ENCODE data around the gene KAT2B.
A peak's percentile ranks its signal among the peaks of the same experiment; 100 is the strongest.
"Not testable (repeated sequence)": the region's sequence is repeated elsewhere in the genome, so short reads cannot be mapped to it uniquely, and the experiment has no call there.

Gene KAT2B

DNA sequence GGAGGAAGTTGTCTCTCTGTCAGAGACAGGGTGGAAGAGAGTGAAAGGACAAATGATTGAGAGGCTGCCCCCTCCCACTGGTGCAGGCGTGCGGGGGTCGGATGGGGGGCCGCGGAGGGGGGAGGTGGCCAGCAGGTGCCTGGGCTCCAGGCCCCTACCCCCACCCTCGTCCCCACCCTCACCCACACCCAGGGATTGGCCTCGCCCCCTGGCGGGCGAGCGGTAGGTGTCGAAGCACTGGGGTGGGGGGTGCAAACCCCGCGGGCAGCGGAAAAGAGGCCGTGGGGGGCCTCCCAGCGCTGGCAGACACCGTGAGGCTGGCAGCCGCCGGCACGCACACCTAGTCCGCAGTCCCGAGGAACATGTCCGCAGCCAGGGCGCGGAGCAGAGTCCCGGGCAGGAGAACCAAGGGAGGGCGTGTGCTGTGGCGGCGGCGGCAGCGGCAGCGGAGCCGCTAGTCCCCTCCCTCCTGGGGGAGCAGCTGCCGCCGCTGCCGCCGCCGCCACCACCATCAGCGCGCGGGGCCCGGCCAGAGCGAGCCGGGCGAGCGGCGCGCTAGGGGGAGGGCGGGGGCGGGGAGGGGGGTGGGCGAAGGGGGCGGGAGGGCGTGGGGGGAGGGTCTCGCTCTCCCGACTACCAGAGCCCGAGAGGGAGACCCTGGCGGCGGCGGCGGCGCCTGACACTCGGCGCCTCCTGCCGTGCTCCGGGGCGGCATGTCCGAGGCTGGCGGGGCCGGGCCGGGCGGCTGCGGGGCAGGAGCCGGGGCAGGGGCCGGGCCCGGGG, at the start of gene KAT2B:
Gene KAT2B, plus strand, starts transcription at position 682 of the 783 bp plus-strand sequence. Its CDS starts 32 bp downstream, at position 714.
- H3K36me3 ChIP-seq (ENCODE audit: control insufficient read depth in 2 of 2, insufficient read depth in 2 of 2, low read length in 2 of 2): no peaks in the 10 kb centered on the region
- H3K9me3 ChIP-seq (ENCODE audit: control insufficient read depth in 2 of 2, low read length in 2 of 2): no peaks in the 10 kb centered on the region
- H3K9ac ChIP-seq (ENCODE audit: low read depth in 1 of 2, low read length in 2 of 2): peak within 1 kb of the TSS; percentile 72 to 81
- H3K4me1 ChIP-seq (ENCODE audit: control insufficient read depth in 2 of 2, insufficient read depth in 2 of 2, low read length in 2 of 2): peaks cover 26 to 28% of the 10 kb centered on the region in 2 donors
- peak within 1 kb of the TSS; percentile 94 for H3K27ac ChIP-seq (ENCODE audit: low read depth in 2 of 2, low read length in 2 of 2)
- no peaks in the 10 kb centered on the region for H3K27me3 ChIP-seq (ENCODE audit: control insufficient read depth in 2 of 2, insufficient read depth in 2 of 2, low read length in 2 of 2)
- peak within 1 kb of the TSS; percentile 82 to 91 for H3K4me3 ChIP-seq (ENCODE audit: low read length in 2 of 2)

- Histone ChIP-seq H3K27me3 (ENCODE audit: control insufficient read depth in 2 of 2, insufficient read depth in 2 of 2, low read length in 2 of 2) (no peaks in the 10 kb centered on the region), H3K9ac (ENCODE audit: low read depth in 1 of 2, low read length in 2 of 2) (no peak overlapping the region), H3K27ac (ENCODE audit: low read depth in 2 of 2, low read length in 2 of 2) (no peak overlapping the region), H3K36me3 (ENCODE audit: control insufficient read depth in 2 of 2, insufficient read depth in 2 of 2, low read length in 2 of 2) (no peaks in the 10 kb centered on the region), H3K4me3 (ENCODE audit: low read length in 2 of 2) (no peak overlapping the region), H3K4me1 (ENCODE audit: control insufficient read depth in 2 of 2, insufficient read depth in 2 of 2, low read length in 2 of 2) (no peaks in the 10 kb centered on the region), H3K9me3 (ENCODE audit: control insufficient read depth in 2 of 2, low read length in 2 of 2) (no peaks in the 10 kb centered on the region)
Measured at GRCh38 chr3:19994796-19995195, 45.5 kb upstream of the KAT2B start.

- Histone ChIP-seq H3K4me3 (ENCODE audit: low read length in 2 of 2) (no peak overlapping the region), H3K27ac (ENCODE audit: low read depth in 2 of 2, low read length in 2 of 2) (no peak overlapping the region), H3K9me3 (ENCODE audit: control insufficient read depth in 2 of 2, low read length in 2 of 2) (no peaks in the 10 kb centered on the region), H3K36me3 (ENCODE audit: control insufficient read depth in 2 of 2, insufficient read depth in 2 of 2, low read length in 2 of 2) (no peaks in the 10 kb centered on the region), H3K9ac (ENCODE audit: low read depth in 1 of 2, low read length in 2 of 2) (no peak overlapping the region), H3K27me3 (ENCODE audit: control insufficient read depth in 2 of 2, insufficient read depth in 2 of 2, low read length in 2 of 2) (no peaks in the 10 kb centered on the region), H3K4me1 (ENCODE audit: control insufficient read depth in 2 of 2, insufficient read depth in 2 of 2, low read length in 2 of 2) (no peaks in the 10 kb centered on the region)
Measured at GRCh38 chr3:19997502-19997901, 42.7 kb upstream of the KAT2B start.

- no peak overlapping the region for H3K27ac ChIP-seq (ENCODE audit: low read depth in 2 of 2, low read length in 2 of 2)
- H3K9me3 ChIP-seq (ENCODE audit: control insufficient read depth in 2 of 2, low read length in 2 of 2): no peaks in the 10 kb centered on the region
- no peaks in the 10 kb centered on the region for H3K4me1 ChIP-seq (ENCODE audit: control insufficient read depth in 2 of 2, insufficient read depth in 2 of 2, low read length in 2 of 2)
- no peak overlapping the region for H3K4me3 ChIP-seq (ENCODE audit: low read length in 2 of 2)
- no peaks in the 10 kb centered on the region for H3K36me3 ChIP-seq (ENCODE audit: control insufficient read depth in 2 of 2, insufficient read depth in 2 of 2, low read length in 2 of 2)
- no peak overlapping the region for H3K9ac ChIP-seq (ENCODE audit: low read depth in 1 of 2, low read length in 2 of 2)
- H3K27me3 ChIP-seq (ENCODE audit: control insufficient read depth in 2 of 2, insufficient read depth in 2 of 2, low read length in 2 of 2): no peaks in the 10 kb centered on the region
Measured at GRCh38 chr3:20001932-20002331, 38.3 kb upstream of the KAT2B start.

DNA sequence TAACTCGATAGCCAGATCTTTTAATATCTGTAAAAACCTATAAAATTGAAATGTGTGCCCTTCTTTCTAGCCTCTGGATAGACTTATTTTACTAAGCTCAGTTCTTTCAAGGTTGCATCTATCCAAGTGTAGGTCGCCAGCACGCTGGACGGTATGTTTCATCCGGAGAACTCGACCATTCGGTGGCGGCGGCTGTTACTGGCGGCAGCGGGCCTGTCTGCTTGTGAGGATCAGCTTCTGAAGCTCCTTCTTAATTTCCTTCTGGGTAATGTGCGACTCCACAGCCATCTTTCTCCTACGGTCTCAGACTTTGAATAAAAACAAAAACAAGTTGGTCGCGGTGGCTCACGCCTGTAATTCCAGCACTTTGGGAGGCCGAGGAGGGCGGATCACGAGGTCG, 32.3 kb upstream of the KAT2B start:
- H3K9ac ChIP-seq (ENCODE audit: low read depth in 1 of 2, low read length in 2 of 2): no peak overlapping the region
- no peaks in the 10 kb centered on the region for H3K9me3 ChIP-seq (ENCODE audit: control insufficient read depth in 2 of 2, low read length in 2 of 2)
- H3K4me1 ChIP-seq (ENCODE audit: control insufficient read depth in 2 of 2, insufficient read depth in 2 of 2, low read length in 2 of 2): no peaks in the 10 kb centered on the region
- no peaks in the 10 kb centered on the region for H3K36me3 ChIP-seq (ENCODE audit: control insufficient read depth in 2 of 2, insufficient read depth in 2 of 2, low read length in 2 of 2)
- no peak overlapping the region for H3K4me3 ChIP-seq (ENCODE audit: low read length in 2 of 2)
- H3K27ac ChIP-seq (ENCODE audit: low read depth in 2 of 2, low read length in 2 of 2): no peak overlapping the region
- H3K27me3 ChIP-seq (ENCODE audit: control insufficient read depth in 2 of 2, insufficient read depth in 2 of 2, low read length in 2 of 2): no peaks in the 10 kb centered on the region

GRCh38 chr3:20008646-20009045, 31.6 kb upstream of the KAT2B start:
- Histone ChIP-seq H3K4me1 (ENCODE audit: control insufficient read depth in 2 of 2, insufficient read depth in 2 of 2, low read length in 2 of 2) (no peaks in the 10 kb centered on the region), H3K27ac (ENCODE audit: low read depth in 2 of 2, low read length in 2 of 2) (no peak overlapping the region), H3K27me3 (ENCODE audit: control insufficient read depth in 2 of 2, insufficient read depth in 2 of 2, low read length in 2 of 2) (no peaks in the 10 kb centered on the region), H3K9ac (ENCODE audit: low read depth in 1 of 2, low read length in 2 of 2) (no peak overlapping the region), H3K9me3 (ENCODE audit: control insufficient read depth in 2 of 2, low read length in 2 of 2) (no peaks in the 10 kb centered on the region), H3K4me3 (ENCODE audit: low read length in 2 of 2) (no peak overlapping the region), H3K36me3 (ENCODE audit: control insufficient read depth in 2 of 2, insufficient read depth in 2 of 2, low read length in 2 of 2) (no peaks in the 10 kb centered on the region)

- Histone ChIP-seq H3K9ac (ENCODE audit: low read depth in 1 of 2, low read length in 2 of 2) (no peak within 1 kb of the TSS), H3K4me3 (ENCODE audit: low read length in 2 of 2) (no peak within 1 kb of the TSS), H3K27ac (ENCODE audit: low read depth in 2 of 2, low read length in 2 of 2) (no peak within 1 kb of the TSS), H3K36me3 (ENCODE audit: control insufficient read depth in 2 of 2, insufficient read depth in 2 of 2, low read length in 2 of 2) (no peaks in the 10 kb centered on the region), H3K9me3 (ENCODE audit: control insufficient read depth in 2 of 2, low read length in 2 of 2) (no peaks in the 10 kb centered on the region), H3K27me3 (ENCODE audit: control insufficient read depth in 2 of 2, insufficient read depth in 2 of 2, low read length in 2 of 2) (no peaks in the 10 kb centered on the region), H3K4me1 (ENCODE audit: control insufficient read depth in 2 of 2, insufficient read depth in 2 of 2, low read length in 2 of 2) (no peaks in the 10 kb centered on the region)
Measured at GRCh38 chr3:20012164-20012563, 28.1 kb upstream of the KAT2B start, which contains the start of gene PP2D1. Gene PP2D1 (minus strand): TSS chr3:20012264. CDS start chr3:20012072, 192 bp downstream.

DNA sequence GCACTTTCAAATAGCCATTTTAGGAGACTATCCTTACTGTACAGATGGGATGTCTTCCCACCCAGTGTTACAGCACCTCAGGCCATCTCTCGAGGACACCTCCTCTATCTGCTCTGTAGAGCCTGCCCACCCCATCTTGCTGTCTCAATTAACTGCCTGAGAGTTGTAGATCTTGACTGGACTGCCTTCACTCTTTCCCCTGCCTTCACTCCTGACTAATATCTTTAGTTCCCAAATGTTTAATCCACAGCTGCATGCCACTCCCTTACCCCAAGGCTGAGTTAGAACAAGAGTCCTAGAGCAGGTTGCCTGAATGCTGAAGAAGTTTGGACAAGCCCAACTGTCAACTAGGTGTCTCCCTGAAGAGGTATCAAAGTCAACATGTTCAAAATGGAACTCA, 26.9 kb upstream of the KAT2B start:
- Histone ChIP-seq H3K27ac (ENCODE audit: low read depth in 2 of 2, low read length in 2 of 2) (no peak overlapping the region), H3K4me1 (ENCODE audit: control insufficient read depth in 2 of 2, insufficient read depth in 2 of 2, low read length in 2 of 2) (no peaks in the 10 kb centered on the region), H3K4me3 (ENCODE audit: low read length in 2 of 2) (no peak overlapping the region), H3K9ac (ENCODE audit: low read depth in 1 of 2, low read length in 2 of 2) (no peak overlapping the region), H3K27me3 (ENCODE audit: control insufficient read depth in 2 of 2, insufficient read depth in 2 of 2, low read length in 2 of 2) (no peaks in the 10 kb centered on the region), H3K9me3 (ENCODE audit: control insufficient read depth in 2 of 2, low read length in 2 of 2) (no peaks in the 10 kb centered on the region), H3K36me3 (ENCODE audit: control insufficient read depth in 2 of 2, insufficient read depth in 2 of 2, low read length in 2 of 2) (no peaks in the 10 kb centered on the region)

DNA sequence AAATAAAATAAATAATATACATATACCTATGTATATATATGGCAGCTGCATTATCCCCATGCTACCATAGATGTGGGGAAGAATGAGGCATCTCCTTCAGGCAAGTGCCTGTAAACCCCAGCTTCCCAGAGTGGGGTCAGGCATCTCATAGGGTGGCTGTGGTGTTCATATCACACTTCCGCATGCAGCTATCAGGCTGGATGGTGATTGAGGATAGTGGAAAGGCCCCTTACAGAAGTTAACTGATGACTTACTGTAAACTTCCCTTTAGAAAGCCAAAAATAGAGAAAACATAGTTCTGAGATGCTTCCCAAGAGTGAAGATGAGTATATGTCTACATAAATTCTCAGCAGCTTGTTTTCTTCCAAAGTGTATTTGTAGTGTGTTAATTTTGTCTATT, 24.7 kb upstream of the KAT2B start:
- Histone ChIP-seq H3K9me3 (ENCODE audit: control insufficient read depth in 2 of 2, low read length in 2 of 2) (no peaks in the 10 kb centered on the region), H3K27me3 (ENCODE audit: control insufficient read depth in 2 of 2, insufficient read depth in 2 of 2, low read length in 2 of 2) (no peaks in the 10 kb centered on the region), H3K36me3 (ENCODE audit: control insufficient read depth in 2 of 2, insufficient read depth in 2 of 2, low read length in 2 of 2) (no peaks in the 10 kb centered on the region), H3K9ac (ENCODE audit: low read depth in 1 of 2, low read length in 2 of 2) (no peak overlapping the region), H3K4me3 (ENCODE audit: low read length in 2 of 2) (no peak overlapping the region), H3K27ac (ENCODE audit: low read depth in 2 of 2, low read length in 2 of 2) (no peak overlapping the region), H3K4me1 (ENCODE audit: control insufficient read depth in 2 of 2, insufficient read depth in 2 of 2, low read length in 2 of 2) (no peaks in the 10 kb centered on the region)

GRCh38 chr3:20016076-20016475, 24.2 kb upstream of the KAT2B start:
- not testable (repeated sequence) for H3K9ac ChIP-seq (ENCODE audit: low read depth in 1 of 2, low read length in 2 of 2); H3K36me3 ChIP-seq (ENCODE audit: control insufficient read depth in 2 of 2, insufficient read depth in 2 of 2, low read length in 2 of 2); H3K4me1 ChIP-seq (ENCODE audit: control insufficient read depth in 2 of 2, insufficient read depth in 2 of 2, low read length in 2 of 2); H3K27ac ChIP-seq (ENCODE audit: low read depth in 2 of 2, low read length in 2 of 2); H3K9me3 ChIP-seq (ENCODE audit: control insufficient read depth in 2 of 2, low read length in 2 of 2); H3K27me3 ChIP-seq (ENCODE audit: control insufficient read depth in 2 of 2, insufficient read depth in 2 of 2, low read length in 2 of 2); H3K4me3 ChIP-seq (ENCODE audit: low read length in 2 of 2)

Measured in mucosa of rectum (tissue), 2 donors.